Fibroblast of upper back skin (primary cell): Measurements from ENCODE around the gene EXOC4.
"Not testable (repeated sequence)": the region's sequence is repeated elsewhere in the genome, so short reads cannot be mapped to it uniquely, and the experiment has no call there.

Experiments used
- DNase-seq: peaks from one replicate; pipeline ENCODE4 v3.0.0-alpha.2; 2013

The EXOC4 gene

DNA sequence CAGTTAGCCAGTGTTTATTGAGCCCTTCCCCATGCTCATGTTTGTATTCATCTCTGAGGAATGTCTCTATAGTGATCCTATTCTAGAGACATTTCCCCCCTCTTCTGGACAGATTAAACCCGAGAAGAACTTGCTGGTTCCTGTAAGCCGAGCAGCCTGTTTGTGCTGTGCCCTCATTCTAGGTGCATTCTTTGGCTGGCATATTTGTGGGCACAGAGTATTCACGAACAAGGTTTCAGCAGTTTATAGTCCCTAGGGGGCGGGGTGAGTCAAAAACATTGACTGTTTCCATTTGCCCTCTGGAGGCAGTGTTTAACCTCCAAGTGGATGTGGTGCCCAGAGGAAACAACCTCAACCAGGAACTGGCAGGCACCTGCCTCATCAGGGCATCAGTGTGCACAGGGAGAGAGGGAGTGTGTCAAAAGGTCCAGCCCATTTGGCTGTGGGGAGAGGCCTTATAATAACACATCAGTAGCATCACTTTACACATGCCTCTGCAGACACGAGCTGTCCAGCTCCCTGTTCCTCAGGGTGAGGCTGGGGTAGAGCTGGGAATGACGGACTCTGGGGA is 600.9 kb downstream of the EXOC4 start:
- DNase-seq: peak; percentile 89

DNA sequence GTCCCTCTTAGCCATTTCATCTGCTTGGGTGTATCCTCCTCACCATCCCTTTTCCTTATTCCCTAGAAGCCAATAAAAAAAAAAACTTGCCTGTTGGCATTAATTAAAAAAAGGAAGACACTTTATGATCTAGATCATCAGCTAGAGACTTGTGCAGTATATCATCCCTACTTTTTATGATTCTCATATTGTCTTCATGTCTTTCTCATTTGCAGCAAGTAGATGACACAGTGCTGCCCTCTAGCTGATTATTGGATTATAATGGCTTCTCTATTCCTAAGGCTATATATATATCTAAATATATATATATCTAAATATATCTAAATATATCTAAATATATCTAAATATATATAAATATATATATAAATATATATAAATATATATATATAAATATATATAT is 601.9 kb downstream of the EXOC4 start:
- peak; percentile 70 for DNase-seq

DNA sequence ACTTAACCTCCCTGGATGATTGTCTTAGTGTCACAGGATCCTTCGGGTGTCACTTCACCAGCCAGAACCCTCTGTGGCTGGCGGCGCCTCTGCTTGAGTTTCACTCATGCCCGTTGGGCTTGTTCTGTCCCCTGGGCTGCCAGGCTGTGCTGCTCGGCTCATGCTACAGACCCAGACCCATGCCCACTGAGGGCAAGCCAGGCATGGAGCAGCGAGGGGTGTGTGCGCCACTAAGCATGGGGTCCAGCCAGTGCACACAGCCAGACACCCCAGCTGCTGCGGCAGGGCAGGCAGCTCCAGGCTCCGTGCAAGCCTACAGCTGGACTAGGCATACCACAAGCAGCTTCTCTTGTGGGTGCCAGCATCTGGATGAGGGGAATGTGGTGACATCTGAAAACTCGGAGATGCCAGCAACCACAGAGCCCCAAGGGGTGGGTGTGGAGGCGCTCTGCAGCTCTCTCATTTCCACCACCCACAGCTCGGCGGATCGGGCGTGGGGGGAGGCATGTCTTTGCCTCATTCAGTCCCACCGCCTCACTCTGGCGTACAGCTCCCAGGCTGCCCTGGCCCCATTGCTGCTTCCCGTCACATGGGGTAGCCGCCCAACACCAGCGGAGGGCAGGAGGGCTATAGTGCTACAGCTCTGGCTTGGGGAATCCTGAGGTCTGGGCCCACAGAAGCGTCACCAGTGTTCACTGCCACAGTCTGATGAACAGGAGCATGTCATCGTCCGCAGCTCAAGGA is 604.7 kb downstream of the EXOC4 start:
- DNase-seq: no peak

DNA sequence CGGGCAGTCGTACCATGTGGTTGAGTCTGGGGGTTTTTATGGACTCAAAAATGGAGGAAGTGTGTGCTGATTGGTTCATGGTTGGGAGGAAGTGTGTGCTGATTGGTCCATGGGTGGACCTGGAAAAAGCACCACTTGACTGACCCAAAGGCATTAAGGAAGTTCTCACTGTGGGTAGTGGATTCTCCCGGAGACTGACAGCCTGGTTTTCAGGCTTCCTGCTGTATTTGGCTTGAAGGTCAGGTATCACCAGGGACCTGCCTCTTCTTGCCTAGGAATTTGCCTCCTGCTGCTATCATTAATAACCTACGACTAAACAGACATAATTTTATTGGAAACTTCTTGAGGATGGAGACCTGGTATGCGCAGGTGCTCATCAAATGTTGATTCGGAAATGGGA is 605.4 kb downstream of the EXOC4 start:
- DNase-seq: no peak

DNA sequence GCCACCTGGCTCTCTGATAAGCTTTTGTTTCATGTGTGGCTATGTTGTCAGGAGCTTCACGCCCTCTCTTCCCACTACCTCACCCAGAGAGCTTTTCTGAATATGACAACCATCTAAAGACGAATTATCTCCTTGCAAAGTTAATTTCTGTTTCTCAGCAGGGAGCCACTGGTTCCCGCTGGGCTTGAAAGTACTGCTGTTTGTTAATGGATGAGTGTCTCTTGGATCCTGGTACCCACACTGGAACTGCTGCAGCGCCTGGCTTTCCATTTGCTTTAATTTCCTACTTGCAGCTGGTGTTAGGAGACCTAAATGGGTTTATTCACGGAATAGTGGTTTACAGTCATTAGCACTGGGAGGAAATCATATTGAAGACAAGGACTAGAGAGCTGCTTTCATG is 606.4 kb downstream of the EXOC4 start:
- no peak for DNase-seq

DNA sequence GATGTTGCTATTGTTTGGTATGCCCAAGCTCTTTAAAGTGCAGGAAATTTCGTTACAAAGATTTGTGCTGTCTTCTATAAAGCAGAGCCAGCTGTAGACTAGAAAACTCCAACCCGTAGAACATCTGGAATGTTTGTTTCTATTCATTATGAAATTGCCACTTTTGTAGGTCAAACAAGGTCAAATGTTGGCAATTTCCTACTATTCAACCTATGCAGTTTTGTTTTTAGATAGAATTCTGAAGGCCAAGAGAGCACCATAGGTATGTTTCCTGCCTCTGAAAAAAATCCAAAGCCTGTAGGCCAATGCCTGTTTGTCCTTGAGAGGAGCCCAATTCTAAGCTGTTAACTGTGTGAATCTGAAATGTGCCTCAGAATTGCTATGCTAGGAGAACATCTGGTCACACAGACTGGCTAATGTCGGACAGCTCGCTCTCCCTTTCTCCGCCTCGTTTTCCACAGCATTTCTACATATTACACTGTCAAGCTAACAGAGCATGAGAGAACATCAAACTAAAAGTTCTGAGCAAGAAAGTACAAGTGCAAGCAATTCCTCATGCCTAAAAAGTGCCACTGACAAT is 607.1 kb downstream of the EXOC4 start:
- no peak for DNase-seq

DNA sequence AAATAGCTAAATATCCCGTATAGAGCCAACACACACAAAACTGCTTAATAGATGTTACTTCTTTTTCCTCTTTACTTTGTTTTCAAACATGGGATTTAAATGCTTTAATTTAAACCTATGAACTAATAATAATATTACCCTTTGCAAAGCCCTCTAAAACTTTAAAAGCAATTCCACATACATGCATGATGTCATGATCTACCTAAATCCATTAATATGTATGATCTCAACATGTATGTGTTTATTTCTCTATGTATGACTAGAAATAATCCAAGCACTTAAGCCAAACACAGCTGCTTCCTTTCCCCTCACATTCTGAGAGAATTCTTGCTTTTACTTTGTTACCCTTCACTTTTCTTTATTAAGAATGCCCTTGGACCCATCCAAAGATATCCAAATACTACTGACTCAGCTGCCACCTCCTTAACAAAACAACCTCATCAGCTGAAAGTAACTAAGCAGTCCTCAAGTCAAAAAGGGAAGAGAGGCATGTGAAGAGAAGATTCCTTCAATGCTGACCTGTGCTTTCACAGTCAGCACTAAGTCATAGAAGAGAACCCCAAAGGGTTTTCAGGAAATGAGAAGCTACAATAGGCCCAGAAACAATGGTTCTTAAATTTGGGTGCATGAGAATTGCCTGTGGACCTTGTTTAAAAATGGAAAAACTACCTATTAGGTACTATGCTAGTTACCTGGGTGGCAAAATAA is 607.9 kb downstream of the EXOC4 start:
- no peak for DNase-seq

DNA sequence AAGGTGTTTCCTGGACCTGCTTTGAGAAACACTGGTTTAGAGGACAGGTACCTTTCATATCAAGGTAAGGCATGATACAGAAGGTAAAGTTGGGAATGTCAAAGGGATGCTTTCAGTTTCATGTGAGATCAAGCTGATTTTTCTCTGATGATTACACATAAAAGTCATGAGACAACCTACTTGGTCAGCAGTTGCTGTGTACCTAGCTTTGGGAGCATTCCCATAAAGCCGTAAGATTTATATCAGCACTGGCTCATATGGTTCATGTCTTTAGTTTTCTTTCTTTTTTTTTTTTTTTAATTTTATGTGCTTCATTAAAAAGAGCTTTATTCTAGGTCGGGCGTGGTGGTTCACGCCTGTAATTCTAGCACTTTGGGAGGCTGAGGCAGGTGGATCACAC is 609.0 kb downstream of the EXOC4 start:
- no peak for DNase-seq

DNA sequence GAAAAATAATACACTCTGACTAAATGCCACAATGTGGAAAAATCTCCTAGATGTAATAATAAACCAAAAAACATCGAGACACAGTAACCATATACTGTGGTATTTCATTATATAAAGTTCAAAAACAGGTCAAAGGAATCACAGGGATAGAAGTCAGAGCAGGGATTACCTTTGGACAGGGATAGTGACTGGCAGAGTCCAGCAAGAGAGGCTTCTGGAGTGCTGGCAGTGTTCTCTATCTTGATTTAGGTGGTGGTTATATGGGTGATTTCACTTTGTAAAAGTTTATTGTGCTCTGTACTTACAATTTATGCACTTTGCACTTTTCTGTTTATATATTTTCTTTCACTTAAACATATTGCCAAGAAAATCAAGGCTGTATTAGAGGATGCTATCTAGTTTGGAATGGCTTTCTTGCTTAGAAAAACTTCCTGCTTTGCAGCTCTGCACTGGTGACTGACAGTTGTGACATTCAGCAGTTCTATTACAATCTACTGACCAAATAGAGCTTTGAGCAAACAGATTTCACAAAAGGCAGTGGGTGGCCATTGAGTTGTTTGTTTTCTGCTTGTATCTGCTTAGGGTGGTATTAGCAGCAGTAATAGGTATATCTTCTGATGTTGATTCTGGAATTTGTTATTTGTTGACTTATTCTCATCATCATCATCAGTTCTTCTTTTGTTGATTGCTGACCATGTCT is 610.6 kb downstream of the EXOC4 start:
- no peak for DNase-seq

DNA sequence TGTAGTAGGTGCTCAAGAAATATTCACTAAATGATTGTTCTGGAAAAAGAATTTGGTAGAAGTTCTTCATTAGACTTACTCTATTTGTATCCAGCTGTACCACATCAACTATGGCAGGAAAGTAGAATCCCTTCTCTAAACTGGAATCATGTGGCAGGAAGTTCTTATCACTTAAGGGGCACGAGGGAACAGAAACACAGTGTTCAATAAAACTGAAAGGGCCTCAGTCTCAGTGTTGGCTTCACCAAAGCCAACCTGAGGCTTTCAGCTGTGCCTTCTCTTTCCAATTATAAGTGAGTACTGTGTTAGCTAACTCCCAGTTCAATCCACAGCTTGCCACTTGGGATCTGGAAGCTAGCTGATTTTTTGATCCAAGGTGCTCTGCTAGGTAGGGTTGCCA is 616.7 kb downstream of the EXOC4 start:
- DNase-seq: no peak

DNA sequence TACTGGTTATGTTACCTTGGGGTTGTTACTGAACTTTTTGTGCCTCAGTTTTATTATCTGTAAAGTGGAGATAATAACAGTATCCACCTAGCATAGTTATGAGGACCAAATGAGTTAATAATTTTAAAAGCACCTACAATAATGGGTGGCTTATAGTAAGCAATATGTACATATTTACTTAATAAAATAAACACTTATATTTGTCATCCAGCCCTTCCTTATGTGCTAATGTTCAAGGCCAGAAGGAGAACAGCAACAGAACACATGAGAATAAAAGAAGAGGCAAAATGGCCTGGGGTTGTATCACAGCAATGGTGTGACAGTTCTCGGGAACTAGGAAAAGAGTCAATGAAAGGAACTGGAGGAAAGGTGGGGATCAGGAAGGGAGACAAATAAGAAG is 618.9 kb downstream of the EXOC4 start:
- DNase-seq: no peak

DNA sequence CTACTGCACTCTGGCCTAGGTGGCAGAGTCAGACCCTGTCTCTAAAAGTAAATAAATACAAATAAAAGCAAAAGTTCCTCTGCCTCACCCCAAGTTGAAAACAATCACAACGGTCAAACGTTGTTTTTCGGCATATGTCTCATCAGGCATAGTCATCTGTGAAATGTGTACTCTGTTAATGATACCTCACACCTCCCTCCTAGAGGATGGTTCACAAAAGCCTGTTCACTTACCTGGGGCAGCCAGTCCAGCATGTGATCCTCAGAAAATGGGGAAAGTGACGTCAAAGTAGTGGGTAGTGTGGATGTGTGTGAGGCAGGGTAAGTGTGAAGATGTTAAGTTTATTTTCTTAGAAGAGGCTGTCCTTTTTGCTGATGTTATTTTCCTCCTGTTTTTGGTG is 620.3 kb downstream of the EXOC4 start:
- no peak for DNase-seq

DNA sequence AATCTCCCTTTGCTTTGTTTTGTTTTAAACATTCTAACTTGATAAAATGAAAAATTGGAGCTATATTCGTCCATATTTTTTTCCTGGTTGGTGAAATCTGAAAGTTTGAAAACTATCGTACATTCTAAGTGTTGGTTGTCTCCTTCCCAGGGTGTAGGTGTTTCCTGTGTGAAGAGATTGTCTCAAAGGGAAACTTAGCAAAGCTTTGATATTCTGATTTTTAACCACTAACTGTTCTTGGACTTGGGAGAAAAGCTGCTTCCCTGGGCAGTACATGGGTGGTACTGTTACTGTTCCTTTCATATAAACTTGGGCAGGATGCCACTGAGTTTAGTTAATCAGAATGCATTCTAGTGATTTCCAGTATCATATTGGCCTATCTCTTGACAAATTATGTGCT is 620.8 kb downstream of the EXOC4 start:
- no peak for DNase-seq

DNA sequence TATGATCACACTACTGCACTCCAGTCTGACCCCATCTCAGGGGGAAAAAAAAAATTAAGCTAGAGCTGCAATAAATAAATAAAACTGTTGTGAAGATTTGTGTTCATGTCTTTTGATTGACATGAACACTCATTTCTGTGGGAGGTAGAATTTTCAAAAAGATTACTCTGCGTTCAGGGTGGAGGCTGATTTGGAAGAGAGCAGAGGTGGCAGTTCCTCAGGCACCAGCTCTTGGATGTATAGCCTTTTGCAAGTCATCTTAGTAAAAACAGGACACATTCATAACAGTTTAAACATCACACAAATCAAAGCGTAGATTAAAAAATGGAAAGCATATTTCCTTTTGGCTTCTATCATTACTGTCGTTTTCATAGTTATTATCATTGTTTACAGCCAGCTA is 630.7 kb downstream of the EXOC4 start:
- no peak for DNase-seq

DNA sequence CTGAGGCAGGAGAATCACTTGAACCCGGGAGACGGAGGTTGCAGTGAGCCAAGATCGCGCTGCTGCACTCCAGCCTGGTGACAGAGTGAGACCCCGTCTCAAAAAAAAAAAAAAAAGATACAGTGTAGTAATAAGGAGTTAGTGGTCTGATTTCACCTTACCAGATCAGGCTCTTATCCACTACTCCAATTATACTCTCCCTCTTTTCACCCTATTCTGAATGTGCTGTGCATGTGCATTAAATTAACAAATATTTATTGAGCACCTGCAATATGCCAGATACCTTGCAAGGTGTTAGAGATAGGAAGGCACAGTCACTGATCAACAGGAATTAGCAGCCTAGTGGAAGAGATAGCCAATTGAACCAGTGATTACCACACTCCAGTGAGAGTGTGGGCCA is 632.3 kb downstream of the EXOC4 start:
- no peak for DNase-seq

DNA sequence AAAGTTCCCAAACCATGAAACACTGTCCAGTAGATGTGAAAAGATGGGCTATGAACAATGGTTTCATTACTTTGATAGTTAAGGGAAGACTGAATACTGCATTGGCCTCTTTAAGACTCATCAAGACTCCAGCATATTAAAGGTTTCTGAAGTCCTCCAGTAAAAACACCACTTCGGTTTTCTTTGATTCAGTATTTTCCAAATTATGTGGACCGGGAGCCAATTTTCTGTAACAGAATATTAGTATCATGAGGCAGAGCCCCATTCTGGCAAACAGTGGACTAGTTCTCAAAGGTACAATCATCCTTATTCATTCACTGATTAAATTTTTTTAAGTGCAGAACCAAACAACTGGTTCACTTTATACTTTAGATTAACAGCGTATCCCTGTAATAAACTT is 633.2 kb downstream of the EXOC4 start:
- DNase-seq: no peak

DNA sequence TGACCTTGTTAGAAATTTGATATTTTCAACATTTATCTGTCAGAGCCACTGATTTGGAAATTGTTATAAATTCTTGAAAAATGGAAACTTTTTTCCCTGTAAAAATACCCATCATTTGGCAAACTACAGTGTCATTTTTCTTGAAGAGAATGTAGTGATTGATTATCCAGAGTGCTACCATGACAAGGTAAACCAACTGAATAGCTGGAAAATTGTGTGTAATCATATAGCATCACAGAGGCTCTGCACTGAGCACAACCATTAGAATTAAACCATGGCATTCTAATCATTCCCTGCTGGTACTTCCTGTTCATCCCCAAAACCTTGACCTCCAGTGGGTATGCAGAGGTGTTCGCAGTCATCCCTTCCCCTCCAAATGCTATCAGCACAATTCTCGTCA is 633.9 kb downstream of the EXOC4 start:
- DNase-seq: no peak

DNA sequence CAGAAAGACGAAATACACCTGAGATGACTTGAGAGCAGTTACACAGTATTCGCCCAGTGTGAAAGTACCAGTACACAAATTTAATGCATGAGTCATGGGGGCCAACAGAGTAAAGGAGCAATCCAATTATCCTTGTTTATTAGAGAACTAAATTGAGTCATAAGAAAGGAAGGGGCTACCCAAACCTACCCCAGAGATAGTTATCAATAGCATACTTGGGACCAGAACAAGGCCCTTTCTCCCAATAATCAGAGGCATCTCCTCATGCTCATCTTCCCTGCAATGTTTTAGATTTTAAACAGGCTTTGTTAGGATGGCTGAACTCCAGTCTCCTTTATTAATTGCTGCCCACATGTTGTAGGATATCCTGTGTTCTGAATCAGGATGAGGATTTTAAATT is 634.6 kb downstream of the EXOC4 start:
- DNase-seq: no peak

DNA sequence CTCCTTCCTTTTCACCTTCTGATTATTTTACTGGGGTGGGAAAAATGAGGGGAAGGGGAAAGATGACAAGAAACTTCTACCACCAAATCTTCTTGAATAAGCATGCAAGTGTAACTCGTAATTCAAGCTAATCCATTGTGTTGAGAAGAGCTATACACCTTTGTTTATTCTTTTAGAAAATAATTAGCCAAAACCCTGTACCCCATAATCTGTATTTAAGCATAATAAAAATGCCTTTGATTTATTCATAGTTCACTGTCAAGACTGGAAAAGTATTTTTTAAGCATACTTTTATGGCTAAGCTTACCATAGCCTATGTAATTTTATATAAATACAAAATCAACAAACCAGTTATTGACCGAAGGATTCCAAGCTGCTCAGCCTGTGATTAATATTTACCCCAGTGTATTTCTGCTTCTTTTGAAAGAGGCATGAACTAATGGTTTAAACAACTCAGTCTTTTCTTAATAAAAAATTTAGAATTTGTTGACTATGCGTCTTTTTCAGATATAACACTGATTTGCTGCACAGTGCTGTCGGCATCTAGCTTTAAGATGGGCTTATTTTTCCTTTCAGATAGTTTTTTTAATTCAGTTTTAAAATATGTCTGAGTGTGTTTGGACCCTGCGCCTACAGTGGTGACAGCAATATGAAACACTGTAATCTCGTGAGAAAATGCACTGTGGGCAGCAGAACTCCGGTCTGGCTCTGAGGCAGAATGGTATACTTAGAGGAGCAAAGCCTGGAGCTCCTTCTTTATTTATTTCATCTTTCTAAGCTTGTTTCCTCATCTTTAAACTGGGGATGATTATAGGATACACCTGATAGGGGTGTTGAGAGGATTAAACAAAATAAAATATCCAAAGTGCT is 635.4 kb downstream of the EXOC4 start:
- no peak for DNase-seq

DNA sequence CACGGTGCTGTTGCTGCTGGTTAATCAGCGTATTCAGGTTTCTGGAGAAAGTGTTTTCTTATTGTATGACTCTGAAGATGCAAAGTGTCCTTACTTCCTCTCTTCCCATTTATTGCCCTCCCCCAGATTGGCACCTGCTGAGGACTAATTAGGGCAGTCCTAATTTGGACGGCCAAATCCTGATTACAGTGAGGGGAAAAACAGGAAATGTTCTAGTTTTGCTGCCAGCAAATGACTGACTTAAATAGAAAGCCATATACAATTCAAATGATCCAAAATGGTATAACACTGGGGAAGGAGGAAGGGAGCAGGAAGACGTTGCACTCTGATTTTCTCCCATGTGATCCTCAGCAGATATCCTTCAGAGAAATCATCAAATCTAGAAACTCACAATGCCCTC is 651.9 kb downstream of the EXOC4 start:
- no peak for DNase-seq

DNA sequence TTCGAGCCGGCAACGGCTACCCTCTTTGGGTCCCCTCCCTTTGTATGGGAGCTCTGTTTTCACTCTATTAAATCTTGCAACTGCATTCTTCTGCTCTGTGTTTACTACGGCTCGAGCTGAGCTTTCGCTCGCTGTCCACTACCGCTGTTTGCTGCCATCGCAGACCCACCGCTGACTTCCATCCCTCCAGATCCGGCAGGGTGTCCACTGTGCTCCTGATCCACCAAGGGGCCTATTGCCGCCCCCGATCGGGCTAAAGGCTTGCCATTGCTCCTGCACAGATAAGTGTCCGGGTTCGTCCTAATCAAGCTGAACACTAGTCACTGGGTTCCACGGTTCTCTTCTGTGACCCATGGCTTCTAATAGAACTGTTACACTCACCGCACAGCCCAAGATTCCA is 653.7 kb downstream of the EXOC4 start:
- DNase-seq: not testable (repeated sequence)

DNA sequence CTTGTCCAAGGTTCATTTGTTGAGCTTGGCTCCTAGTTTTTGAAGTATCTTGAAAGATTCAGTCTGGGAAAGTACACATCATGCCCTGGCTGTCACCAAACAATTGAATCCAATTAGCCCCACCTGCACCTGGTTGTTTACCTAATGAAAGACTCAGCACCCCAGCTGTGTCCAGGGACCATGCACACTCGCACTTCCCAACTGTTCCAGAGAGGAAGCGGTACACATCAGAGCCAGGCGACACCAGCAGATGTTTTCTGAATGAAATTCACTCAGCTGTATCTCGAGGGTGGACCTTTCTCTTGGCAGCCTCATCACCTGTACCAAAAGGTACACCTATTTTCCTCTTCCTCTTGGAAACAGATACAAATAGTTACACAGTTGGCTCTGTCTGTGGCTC is 657.9 kb downstream of the EXOC4 start:
- DNase-seq: no peak

DNA sequence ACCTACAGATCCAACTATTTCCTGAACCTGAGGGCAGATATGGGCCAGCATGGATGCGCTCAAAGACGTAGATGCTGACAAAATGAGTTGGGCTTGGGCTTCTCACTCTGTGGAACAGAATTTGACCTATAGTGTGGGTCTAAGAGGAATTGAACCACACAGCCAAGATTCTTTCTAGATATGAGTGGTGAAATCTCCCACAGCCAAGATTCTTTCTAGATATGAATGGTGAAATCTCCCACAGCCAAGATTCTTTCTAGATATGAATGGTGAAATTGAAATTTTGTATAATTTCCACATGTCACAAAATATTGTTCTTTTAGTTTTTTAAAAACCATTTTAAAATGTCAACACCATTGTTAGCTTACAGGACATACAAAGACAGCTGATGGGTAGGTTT is 658.8 kb downstream of the EXOC4 start:
- DNase-seq: no peak
